Right lung (tissue), 5 donors: ENCODE data around the gene EPN1. TPM values are rescaled to one million over a fixed set of nuclear protein-coding genes. Genes with fewer than 3 reads are reported as not detected.

Experiments
- DNase-seq, 2 donors: peaks; one replicate each; pipeline ENCODE4 v3.0.0-alpha.2; 2013
- polyA plus RNA-seq, 5 donors: library from polyadenylated mRNA; unstranded; fragments of 120-200 nt; gene quantifications; one replicate each; pipeline versions ENCODE4 v1.2.1 to v1.2.3, GENCODE V29; 2013; ENCODE audit warnings: inconsistent platforms in 1 of 5, low replicate concordance in 1 of 5; ENCODE audit not compliant: insufficient read length in 5 of 5, insufficient read depth in 1 of 5

EPN1 gene
- polyA plus RNA-seq, 5 donors, result 57.6 to 140 (median 75.7) TPM

DNA sequence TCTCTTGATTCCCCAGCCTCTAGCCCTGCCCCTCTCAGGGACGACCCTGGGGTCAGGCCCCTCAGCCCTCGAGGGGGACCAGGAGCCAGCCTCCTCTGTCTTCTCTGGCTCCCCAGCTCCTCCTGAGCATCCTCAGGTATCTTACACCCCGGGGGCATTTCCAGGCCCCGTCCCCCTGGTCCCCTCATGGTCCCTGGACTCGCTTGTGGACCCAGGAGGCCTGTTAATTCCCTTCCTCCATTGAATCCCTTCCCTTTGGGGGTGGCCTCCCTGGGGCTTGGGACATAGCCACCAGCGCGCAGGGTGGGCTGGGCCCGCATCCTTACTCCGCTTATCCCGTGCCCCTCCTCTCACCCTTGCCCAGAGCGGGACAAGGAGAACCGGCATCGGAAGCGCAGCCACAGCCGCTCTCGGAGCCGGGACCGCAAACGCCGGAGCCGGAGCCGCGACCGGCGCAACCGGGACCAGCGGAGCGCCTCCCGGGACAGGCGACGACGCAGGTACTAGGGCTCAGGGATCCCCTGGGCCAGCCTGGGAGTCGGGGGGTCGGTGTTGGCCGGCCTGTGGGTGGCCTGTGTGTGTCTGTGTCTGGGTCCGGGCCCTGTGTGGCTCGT, 16.1 kb upstream of the EPN1 start:
- no peak for DNase-seq

DNA sequence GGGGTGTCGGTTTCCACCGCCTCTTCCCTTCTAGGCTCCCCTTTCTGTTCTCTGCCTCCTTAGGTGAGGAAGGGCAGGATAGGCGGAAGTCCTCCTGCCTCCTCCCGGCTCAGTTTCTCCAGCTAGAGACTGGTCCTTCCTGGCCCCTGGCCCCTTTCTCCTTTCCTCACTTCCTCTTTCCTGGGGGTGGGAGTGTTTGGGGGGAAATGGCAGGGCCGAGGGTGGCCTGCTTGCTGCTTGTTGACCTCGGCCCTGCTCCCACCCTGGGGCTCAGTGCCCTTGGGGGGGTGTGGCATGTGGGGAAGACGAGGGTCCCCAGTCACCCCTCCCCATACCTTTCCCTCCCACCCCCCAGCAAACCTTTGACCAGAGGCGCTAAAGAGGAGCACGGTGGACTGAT, 15.2 kb upstream of the EPN1 start:
- no peak for DNase-seq

DNA sequence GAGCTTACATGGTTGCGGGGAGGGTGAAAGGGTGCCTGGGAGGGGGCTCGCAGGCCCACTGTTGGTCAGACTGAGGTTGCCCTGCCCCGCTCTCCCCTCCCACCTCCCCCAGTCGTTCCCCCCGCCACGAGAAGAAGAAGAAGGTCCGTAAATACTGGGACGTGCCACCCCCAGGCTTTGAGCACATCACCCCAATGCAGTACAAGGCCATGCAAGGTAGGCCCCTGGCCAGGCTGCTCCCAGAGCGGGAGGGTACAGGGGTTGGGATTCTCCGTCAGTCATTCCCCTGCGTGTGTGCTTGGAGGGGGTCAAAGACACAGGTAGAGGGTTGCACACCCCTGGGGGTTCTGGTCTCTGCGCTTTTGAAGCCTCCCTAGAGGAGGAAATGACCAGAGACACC, 14.6 kb upstream of the EPN1 start:
- DNase-seq, result no peak

DNA sequence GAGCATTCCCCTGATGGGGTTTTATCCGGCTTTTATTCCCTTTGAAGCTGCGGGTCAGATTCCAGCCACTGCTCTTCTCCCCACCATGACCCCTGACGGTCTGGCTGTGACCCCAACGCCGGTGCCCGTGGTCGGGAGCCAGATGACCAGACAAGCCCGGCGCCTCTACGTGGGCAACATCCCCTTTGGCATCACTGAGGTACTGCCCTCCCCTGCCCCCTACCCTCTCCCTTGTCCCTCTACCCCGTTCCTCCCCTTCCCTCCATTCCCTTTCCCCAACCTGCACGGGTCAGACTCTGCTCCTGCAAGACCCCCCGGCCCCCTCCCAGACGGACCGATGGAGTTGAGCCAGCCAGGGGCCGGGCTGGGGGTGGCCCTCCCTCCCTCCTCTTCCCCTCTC, 14.0 kb upstream of the EPN1 start:
- DNase-seq, result no peak

DNA sequence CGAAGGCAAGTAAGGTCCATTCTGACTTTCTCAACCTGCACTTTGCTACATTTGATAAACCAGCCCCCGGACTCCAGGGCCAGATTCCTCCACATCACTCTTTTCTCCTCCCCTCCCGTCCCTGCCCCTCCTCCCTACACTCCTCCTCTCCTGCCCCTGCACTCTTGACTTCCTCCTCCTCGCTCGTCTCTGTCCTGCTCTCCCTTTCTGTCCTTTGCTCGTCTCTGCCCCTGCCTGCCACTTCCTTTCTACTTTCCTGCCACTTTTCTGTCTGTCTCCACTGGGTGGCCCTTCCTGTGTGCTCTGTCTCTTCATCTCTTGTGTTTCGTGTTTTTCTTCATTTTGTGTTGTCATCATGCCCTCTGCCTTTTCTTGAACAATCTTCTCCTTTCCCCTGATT, 13.2 kb upstream of the EPN1 start:
- DNase-seq, result no peak

DNA sequence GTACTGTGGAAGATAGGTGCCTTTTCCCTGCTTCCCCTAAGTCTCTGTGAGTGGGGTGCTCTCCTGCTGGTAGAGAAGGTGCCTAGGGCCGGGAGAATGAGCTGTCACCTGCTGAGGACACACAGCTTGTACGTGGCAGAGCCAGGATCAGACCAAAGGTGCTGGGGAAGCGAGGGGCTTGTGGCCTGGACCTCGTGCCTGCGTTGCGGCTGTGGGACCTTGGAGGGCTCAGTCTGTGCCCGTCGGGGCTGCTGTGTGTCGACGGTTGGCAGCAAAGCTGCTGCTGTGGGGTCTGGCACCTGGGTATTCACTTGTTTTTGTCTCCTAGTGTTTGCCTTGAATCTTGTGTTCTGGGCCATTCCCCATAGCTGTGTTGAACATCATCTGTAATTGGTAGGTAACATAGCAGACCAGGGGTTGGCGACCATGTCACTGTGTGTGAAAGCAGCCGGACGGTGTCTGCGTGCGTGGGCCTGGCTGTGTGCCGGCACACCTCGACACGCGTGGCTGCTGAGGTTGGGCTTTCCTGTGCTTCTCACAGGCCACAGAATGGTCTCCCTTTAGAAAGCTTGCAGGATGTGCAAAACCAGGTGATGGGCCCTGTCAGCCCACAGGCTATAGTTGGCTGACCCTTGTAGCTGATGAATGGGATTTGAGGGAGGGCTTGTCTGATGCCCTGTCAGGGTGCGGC, 11.0 kb upstream of the EPN1 start:
- no peak for DNase-seq

DNA sequence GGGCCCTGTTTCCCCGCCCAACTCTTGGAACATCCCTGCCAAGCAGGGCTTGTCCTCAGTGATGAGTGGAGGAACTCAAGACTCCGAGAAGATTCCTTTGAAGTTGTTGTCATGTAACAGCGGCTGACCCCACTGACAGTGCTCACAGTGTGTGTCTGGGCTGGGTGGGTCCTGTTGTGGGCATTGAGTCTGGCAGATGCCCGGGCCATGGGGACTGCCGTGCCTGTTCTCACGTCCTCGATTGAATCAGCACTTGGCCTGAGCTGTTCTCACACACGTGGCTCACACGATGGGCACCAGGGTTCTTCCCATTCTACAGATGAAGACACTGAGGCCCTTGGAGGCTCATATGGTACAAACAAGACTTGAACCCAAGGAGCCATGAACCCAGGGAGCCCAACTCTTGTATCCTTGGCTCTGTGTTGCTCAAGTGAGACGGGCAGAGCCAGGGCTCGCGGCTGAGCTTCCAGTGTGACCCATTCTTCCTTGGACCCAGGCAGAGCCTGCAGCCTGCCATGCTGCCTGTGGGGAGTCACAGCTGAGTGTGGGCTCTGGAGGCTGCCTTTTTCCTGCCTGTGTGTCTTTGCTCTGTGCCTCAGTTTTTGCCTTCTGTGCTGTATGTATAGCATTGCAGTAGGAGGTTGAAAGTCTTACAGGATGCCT, 8.6 kb upstream of the EPN1 start:
- DNase-seq, result no peak

DNA sequence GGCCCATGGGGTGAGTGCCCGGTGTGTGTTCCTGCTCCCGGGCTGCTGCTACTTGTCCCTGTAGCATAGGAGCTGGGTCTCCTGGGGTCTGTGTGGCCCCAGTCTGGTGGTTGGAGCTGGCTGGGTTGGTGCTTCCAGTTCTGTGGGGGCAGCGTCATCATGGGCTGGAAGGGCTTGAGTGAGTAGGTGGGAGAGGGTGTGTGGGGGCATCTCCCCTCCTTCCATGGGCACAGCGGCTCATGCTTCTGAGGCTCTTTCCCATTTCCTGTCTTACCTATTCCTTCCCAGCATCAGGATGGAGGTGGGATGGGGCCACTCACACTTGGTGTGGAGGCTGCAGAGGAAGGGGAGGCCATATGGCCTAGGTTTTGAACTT, 8.0 kb upstream of the EPN1 start:
- DNase-seq, result no peak

DNA sequence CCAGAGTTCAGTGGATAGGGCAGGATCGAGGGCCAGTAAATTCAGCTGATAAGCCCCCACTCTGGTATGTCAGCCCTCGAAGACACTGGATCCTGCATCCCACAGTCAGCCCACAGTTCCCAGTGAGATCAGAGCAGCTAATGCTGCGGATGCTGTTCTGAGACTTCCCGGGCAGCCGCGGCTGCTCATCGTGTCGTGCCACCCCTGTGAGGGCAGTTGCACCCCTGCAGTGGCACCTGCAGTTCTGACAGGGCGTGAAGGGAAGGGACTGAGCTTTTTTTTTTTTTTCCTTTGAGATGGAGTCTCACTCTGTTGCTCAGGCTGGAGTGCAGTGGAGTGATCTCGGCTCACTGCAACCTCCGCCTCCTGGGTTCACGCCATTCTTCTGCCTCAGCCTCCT, 7.5 kb upstream of the EPN1 start:
- DNase-seq, result no peak

DNA sequence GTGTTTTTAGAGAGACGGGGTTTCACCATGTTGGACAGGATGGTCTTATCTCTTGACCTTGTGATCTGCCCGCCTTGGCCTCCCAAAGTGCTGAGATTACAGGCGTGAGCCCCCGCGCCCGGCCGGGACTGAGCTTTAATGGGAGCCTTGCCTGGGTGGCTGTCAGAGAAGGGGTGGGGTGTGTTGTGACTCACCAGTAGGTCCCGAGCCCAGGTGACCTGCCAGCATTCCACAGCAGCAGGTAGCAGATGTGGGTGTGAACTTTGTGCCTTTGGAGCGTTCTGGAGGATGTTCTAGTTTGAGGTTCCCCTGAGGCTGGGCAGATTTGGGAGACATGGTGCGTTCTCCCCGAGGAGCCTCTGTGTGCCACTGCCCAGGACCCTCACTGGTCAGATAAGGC, 7.1 kb upstream of the EPN1 start:
- DNase-seq, result no peak

DNA sequence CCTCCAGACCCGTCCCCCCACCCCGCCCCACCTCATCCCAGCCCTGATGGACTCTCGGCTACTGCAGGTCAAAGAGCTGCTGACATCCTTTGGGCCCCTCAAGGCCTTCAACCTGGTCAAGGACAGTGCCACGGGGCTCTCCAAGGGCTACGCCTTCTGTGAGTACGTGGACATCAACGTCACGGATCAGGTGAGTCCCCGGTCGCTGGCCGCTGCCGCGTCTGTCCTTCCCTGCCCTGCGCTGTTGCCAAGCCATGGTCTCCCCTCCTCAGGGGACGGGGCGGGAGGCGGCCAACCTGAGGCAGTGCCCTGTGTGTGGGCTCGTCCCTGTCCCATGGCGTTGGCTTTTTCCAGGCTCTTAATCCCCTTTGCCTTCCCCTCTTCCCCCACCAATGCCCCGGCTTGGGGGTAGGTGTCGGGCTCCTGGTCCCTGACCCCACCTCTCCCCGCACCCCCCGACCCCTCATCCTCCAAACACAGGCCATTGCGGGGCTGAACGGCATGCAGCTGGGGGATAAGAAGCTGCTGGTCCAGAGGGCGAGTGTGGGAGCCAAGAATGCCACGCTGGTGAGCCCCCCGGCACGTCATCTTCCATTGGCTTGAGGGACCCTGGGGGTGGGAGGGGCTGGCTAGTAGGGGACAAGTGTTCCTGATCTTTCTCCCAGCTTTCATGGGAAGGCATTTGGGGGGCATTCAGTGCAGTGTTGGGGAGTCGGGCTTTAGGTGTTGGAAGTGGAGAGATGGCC, 6.2 kb upstream of the EPN1 start:
- no peak for DNase-seq

DNA sequence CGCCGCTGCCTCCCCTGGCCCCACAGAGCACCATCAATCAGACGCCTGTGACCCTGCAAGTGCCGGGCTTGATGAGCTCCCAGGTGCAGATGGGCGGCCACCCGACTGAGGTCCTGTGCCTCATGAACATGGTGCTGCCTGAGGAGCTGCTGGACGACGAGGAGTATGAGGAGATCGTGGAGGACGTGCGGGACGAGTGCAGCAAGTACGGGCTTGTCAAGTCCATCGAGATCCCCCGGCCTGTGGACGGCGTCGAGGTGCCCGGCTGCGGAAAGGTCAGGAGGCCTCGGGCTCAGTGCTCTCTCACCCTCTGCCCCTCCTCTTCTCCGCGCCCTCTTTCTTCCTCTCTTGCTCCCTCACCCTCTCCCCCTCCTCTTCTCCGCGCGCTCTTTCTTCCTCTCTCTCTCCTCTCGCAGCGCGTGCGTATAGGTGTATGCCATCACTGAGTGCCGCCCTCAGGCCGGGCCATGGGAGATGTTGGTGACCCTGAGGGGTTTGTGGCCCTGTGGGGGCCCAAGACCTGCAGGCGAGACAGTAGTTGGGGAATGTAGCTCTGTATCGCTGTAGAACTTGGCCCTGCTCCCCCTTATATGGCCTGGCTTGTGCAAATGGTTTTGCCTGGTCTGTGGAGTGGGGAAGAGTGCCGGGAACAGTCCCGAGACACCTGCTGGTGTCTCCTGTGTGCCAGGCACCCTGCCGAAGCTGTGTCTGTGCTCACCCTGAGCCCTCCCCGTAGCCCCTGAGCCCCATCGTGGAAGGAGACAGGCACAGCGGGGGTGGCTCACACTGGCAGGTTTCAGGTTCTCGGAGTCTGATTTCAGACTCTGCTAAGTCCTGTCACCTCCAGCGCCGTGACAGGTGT, 5.4 kb upstream of the EPN1 start:
- DNase-seq, result no peak

DNA sequence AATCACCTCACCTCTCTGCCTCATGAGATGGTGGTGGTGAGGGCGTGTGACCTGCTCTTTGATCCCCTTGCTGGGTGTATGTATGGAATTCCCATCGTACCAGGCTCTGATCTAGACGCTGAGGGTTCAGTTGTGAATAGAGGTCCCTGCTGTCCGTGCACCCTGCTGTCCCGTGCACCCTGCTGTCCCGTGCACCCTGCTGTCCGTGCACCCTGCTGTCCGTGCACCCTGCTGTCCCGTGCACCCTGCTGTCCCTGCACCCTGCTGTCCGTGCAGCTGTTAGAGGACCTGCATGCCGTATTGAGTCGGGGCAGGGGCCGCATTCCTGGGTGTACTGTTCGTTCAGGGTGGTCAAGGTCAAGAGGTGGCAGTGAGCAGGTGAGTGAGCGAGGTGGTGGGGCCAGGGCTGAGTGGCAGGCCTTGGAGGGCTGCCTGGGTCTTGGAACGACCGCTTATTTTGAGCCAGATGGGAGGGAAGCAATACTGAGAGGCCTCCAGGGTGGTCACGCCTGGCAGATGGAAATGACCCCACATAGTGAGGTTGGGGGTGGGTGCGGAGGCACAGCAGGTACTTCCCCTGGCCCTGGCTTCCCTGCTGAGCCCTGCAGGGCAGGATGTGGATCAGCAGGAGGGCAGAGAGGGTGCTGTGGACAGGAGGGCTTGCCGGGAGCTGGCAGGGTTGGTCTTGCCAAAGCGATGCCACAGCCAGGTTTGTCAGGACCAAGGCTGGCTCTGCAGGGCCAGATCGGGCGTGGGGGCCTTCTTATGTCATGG, 4.6 kb upstream of the EPN1 start:
- DNase-seq, result no peak

DNA sequence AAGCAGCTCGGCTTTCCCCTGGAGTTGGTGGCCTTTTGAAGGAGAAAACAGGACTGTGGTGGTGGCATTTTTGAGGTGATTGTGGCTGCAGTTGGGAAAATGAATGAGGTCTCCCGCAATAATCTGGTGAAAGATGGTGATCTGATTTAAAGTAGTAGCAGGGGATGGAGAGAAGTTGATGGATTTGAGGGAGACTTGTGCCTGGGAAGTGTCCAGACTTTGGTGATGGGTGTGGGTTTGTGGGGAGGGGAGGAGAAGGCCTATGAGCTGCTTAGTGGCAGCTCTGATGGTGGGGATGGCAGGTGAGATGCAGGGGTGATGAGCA, 4.0 kb upstream of the EPN1 start:
- no peak for DNase-seq

DNA sequence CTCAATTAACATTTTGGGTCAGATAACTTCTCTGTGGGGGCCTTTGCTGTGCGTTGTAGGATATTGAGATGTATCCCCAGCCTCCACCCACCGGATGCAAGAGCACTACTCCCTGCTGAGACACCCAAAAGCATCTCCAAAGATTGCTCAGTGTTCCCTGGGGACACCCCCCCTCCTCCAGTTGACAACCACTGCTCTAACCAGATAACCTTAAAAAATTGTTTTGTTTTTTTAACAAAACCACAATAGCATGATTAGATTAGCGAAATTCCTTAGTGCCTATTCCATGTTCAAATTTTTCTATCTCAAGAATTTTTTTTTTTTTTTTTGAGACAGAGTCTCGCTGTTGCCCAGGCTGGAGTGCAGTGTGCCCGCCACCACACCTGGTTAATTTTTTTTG, 2.6 kb upstream of the EPN1 start:
- no peak for DNase-seq

DNA sequence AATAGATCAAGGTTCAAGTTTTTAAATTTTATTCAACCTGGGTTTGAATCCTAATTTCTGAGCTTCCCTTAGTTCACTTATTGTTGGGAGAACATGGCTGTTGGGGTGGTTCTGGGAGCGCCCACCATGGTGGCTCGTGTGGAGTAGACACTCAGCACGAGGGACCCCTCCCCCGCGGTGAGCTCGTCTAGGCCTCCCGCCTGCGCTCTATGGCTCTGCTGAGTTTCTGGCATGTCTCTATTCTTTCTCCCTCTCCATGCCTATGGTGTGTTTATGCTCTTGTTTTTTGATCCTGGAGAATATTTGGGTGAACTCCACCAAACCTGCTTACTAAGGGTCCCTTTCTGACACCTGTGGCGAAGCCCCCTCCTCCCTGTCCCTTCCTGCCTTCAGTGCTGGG, 1.6 kb upstream of the EPN1 start:
- no peak for DNase-seq

DNA sequence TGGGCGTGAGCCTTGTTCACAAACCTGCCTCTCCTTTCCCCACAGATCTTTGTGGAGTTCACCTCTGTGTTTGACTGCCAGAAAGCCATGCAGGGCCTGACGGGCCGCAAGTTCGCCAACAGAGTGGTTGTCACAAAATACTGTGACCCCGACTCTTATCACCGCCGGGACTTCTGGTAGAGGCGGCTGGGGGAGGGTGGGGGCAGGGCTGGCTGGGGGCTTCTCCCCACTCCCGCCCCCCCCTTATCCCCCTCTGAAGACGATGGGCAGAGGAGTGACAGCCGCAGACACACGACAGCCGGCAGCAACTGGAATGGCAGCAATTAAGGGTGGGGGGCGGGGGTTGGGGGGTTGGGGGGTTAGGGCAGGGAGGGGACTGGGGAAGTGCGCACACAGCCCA, 1.1 kb upstream of the EPN1 start:
- no peak for DNase-seq

DNA sequence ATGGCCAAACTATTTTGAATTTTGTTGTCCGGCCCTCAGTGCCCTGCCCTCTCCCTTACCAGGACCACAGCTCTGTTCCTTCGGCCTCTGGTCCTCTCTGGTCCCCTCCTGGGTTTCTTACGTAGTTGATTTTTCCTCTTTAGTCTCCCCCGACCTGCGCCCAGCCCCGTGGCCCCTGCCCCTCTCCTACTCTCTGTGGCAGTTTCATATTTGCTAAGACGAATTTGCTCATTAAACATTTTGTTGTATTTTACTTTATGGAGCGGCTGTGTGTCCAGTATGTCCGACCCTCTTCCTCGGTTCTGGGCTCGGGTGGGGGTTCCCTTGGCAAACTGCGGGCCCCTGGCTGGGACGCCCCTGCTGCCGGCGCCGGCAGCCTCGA, 576 bp upstream of the EPN1 start:
- no peak for DNase-seq

DNA sequence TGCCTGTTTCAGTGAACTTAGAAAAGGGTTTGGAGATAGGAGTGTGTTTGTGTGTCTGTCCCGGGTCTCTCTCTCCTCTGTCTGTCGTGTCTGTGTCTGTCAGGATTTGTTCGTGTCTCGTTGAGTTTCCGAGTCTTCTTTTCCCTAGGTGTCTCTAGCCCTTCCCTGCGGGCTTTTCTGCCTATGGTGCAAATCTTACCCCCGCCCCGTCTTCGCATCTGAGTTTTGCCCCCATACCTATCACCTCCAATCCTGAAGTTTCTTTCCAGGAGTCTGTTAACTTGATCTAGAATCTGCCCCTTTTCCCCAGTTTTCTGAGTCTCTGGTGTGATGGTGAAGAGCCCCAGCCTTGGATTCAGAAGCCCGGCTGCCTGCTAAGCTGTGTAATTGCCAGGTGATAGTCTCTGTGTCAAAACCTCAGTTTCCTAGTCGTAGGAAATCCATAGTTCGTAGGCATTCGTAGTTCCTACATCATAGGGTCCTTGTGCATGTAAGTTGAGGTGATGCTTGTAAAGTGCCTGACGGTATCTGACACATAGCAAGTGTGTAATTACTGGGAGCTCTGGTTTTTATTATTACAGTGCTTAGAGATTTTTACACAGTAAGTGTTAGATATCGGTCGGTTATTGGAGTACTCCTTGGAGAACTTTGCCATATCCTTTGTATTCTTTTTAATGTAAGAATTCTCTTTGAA, 782 bp downstream of the EPN1 start:
- DNase-seq, result no peak

DNA sequence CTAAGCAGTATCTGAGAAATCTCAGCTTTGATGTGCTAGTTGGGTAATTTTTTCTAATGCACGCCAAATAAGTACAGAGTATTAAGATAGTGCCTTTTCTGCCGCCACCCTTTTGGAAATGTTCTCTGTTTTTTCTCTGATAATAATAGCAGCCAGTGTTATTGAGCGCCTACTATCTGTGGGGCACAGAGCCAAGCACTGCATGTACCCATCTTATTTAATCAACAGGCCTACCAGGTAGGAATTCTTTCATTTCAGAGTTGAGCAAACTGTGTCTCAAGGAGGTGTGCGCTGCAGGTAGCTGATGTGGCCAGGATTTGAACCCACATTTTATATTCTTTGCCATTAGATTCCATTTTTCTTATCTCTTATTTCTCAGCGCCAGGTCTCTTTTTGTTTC, 1.4 kb downstream of the EPN1 start:
- DNase-seq, result no peak
